ENCODE data around the gene TMPRSS7. TPM values are rescaled to one million over a fixed set of nuclear protein-coding genes. Genes with fewer than 3 reads are reported as not detected.
"Not testable (repeated sequence)": the region's sequence is repeated elsewhere in the genome, so short reads cannot be mapped to it uniquely, and the experiment has no call there.

TMPRSS7 gene
- total RNA-seq, 3 donors from 2014 or later, result 0.15 TPM; not detected in 2

- intact Hi-C loops (cut with DNase I; ENCODE audit: low total_unique reads), result no loop called here
- H3K4me1 ChIP-seq, result no peaks in the 10 kb centered on the region
- H3K27me3 ChIP-seq, result no peaks in the 10 kb centered on the region
- no peak overlapping the region for H3K4me3 ChIP-seq
- DNase-seq (ENCODE audit: low spot score in 2 of 2), result no peak
- no peaks in the 10 kb centered on the region for H3K36me3 ChIP-seq
- H3K9me3 ChIP-seq, result no peaks in the 10 kb centered on the region
- H3K27ac ChIP-seq, result no peak overlapping the region
- TF ChIP-seq POLR2A (IDR thresholded peaks at IDR 0.05) (no peak), CTCF (IDR thresholded peaks at IDR 0.05) (no peak)
Observed at GRCh38 chr3:112020674-112021085, 13.9 kb upstream of the TMPRSS7 start.

- Histone ChIP-seq H3K9me3 (no peaks in the 10 kb centered on the region), H3K4me3 (no peak overlapping the region), H3K36me3 (no peaks in the 10 kb centered on the region), H3K27me3 (no peaks in the 10 kb centered on the region), H3K27ac (no peak overlapping the region), H3K4me1 (no peaks in the 10 kb centered on the region)
- no peak for TF ChIP-seq POLR2AphosphoS5 (IDR thresholded peaks at IDR 0.05)
- no peak for TF ChIP-seq CTCF (IDR thresholded peaks at IDR 0.05)
- TF ChIP-seq POLR2A (IDR thresholded peaks at IDR 0.05), result no peak
- DNase-seq (ENCODE audit: low spot score in 2 of 2), result no peak
- intact Hi-C loops (cut with DNase I; ENCODE audit: low total_unique reads), result no loop called here
Observed at GRCh38 chr3:112027142-112027541, 7.4 kb upstream of the TMPRSS7 start.

GRCh38 chr3:112027826-112028225 is 6.7 kb upstream of the TMPRSS7 start:
- no peak overlapping the region for H3K27ac ChIP-seq
- no peak for DNase-seq (ENCODE audit: low spot score in 2 of 2)
- no peaks in the 10 kb centered on the region for H3K4me1 ChIP-seq
- H3K27me3 ChIP-seq, result no peaks in the 10 kb centered on the region
- H3K4me3 ChIP-seq, result no peak overlapping the region
- H3K9me3 ChIP-seq, result no peaks in the 10 kb centered on the region
- intact Hi-C loops (cut with DNase I; ENCODE audit: low total_unique reads), result no loop called here
- no peaks in the 10 kb centered on the region for H3K36me3 ChIP-seq
- no peak for TF ChIP-seq POLR2AphosphoS5 (IDR thresholded peaks at IDR 0.05)

- intact Hi-C loops (cut with DNase I; ENCODE audit: low total_unique reads), result no loop called here
- Histone ChIP-seq H3K4me1 (no peaks in the 10 kb centered on the region), H3K27me3 (no peaks in the 10 kb centered on the region), H3K4me3 (no peak overlapping the region), H3K27ac (no peak overlapping the region), H3K36me3 (no peaks in the 10 kb centered on the region), H3K9me3 (no peaks in the 10 kb centered on the region)
- DNase-seq (ENCODE audit: low spot score in 2 of 2), result no peak
- TF ChIP-seq CTCF (IDR thresholded peaks at IDR 0.05) (no peak), POLR2AphosphoS5 (IDR thresholded peaks at IDR 0.05) (no peak), POLR2A (IDR thresholded peaks at IDR 0.05) (no peak)
Observed at GRCh38 chr3:112030901-112031300, 3.6 kb upstream of the TMPRSS7 start.

GRCh38 chr3:112032098-112032731 is 2.3 kb upstream of the TMPRSS7 start:
- TF ChIP-seq POLR2AphosphoS5 (IDR thresholded peaks at IDR 0.05) (no peak), CTCF (IDR thresholded peaks at IDR 0.05) (no peak), POLR2A (IDR thresholded peaks at IDR 0.05) (no peak)
- Histone ChIP-seq H3K27ac (no peak overlapping the region), H3K4me1 (no peaks in the 10 kb centered on the region), H3K9me3 (no peaks in the 10 kb centered on the region), H3K36me3 (no peaks in the 10 kb centered on the region), H3K27me3 (no peaks in the 10 kb centered on the region), H3K4me3 (no peak overlapping the region)
- no peak for DNase-seq (ENCODE audit: low spot score in 2 of 2)
- intact Hi-C loops (cut with DNase I; ENCODE audit: low total_unique reads), result no loop called here

- TF ChIP-seq CTCF (IDR thresholded peaks at IDR 0.05) (no peak), POLR2A (IDR thresholded peaks at IDR 0.05) (no peak), POLR2AphosphoS5 (IDR thresholded peaks at IDR 0.05) (no peak)
- intact Hi-C loops (cut with DNase I; ENCODE audit: low total_unique reads), result no loop called here
Observed at GRCh38 chr3:112035241-112035640, 705 bp downstream of the TMPRSS7 start.

GRCh38 chr3:112037194-112037593 is 2.7 kb downstream of the TMPRSS7 start:
- intact Hi-C loops (cut with DNase I; ENCODE audit: low total_unique reads); H3K27ac ChIP-seq; H3K4me1 ChIP-seq; H3K27me3 ChIP-seq; H3K9me3 ChIP-seq; DNase-seq (ENCODE audit: low spot score in 2 of 2); H3K36me3 ChIP-seq; H3K4me3 ChIP-seq: not testable (repeated sequence)

More at GRCh38 chr3:112035241-112035640, 705 bp downstream of the TMPRSS7 start:
- Histone ChIP-seq H3K27ac (no peak overlapping the region), H3K4me1 (no peaks in the 10 kb centered on the region), H3K9me3 (no peaks in the 10 kb centered on the region), H3K4me3 (no peak overlapping the region), H3K27me3 (no peaks in the 10 kb centered on the region), H3K36me3 (no peaks in the 10 kb centered on the region)
- no peak for DNase-seq (ENCODE audit: low spot score in 2 of 2)
